Cardiac fibroblast (primary cell): Measurements from ENCODE around the gene ACADSB.

ENCODE experiments used
- DNase-seq, 2 donors: peaks; one replicate each; pipeline versions ENCODE4 v3.0.0 to v3.0.0-alpha.2; 2010; ENCODE audit warnings: low read depth in 2 of 2
- H3K4me3 ChIP-seq, 2 donors: replicated peaks in 1 of 2; 1 replicate in 1 of 2; 2 replicates in 1 of 2; pipeline ENCODE4 v1.5.1; 2011; ENCODE audit warnings: low read depth in 2 of 2, low read length in 2 of 2, mild to moderate bottlenecking in 2 of 2, moderate library complexity in 1 of 2
- CTCF ChIP-seq: IDR thresholded peaks from one replicate; pipeline ENCODE4 v1.5.1; 2011; ENCODE audit warnings: low read depth, mild to moderate bottlenecking, low read length, inconsistent platforms

Gene ACADSB

GRCh38 chr10:123031124-123031523, 22.3 kb downstream of the ACADSB start:
- no peak overlapping the region for H3K4me3 ChIP-seq
- DNase-seq = no peak
- no peak for TF ChIP-seq CTCF

GRCh38 chr10:123034332-123034731, 25.5 kb downstream of the ACADSB start:
- H3K4me3 ChIP-seq = no peak overlapping the region
- TF ChIP-seq CTCF = no peak
- no peak for DNase-seq

GRCh38 chr10:123035467-123036086, 26.8 kb downstream of the ACADSB start:
- DNase-seq = no peak
- no peak for TF ChIP-seq CTCF
- no peak overlapping the region for H3K4me3 ChIP-seq

- DNase-seq = no peak
- no peak overlapping the region for H3K4me3 ChIP-seq
- TF ChIP-seq CTCF = no peak
Observed at GRCh38 chr10:123038782-123039631, 30.2 kb downstream of the ACADSB start.

- TF ChIP-seq CTCF = no peak
- no peak for DNase-seq
- H3K4me3 ChIP-seq = no peak overlapping the region
Observed at GRCh38 chr10:123039632-123039930, 30.8 kb downstream of the ACADSB start.

- no peak for TF ChIP-seq CTCF
- no peak overlapping the region for H3K4me3 ChIP-seq
- DNase-seq = no peak
Observed at GRCh38 chr10:123042708-123043408, 34.1 kb downstream of the ACADSB start.
